Adrenal gland (tissue), 12 donors: ENCODE results near the gene CARS1. TPM values are rescaled to one million over a fixed set of nuclear protein-coding genes. Genes with fewer than 3 reads are reported as not detected.

Source experiments
- DNase-seq, 7 donors: peaks; one replicate each; pipeline ENCODE4 v3.0.0-alpha.2; 2019 to 2020
- H3K27ac ChIP-seq, 5 donors: fragments of 200-600 bp; sonication (generic) in 4 of 5; 1 replicate in 3 of 5; 2 replicates in 2 of 5; pipeline versions ENCODE4 v1.5.1 to v1.8.0; 2016 to 2020; ENCODE audit warnings: mild to moderate bottlenecking in 1 of 5
- H3K27me3 ChIP-seq: fragments of 200-600 bp; 2 replicates; pipeline ENCODE4 v1.8.0; 2021
- H3K36me3 ChIP-seq, 2 donors: fragments of 200-600 bp; replicated peaks in 1 of 2; 1 replicate in 1 of 2; 2 replicates in 1 of 2; pipeline versions ENCODE4 v1.5.1 to v1.8.0; 2018 to 2022
- H3K4me1 ChIP-seq, 2 donors: fragments of 200-600 bp; replicated peaks in 1 of 2; 1 replicate in 1 of 2; 2 replicates in 1 of 2; pipeline versions ENCODE4 v1.5.1 to v1.8.0; 2018 to 2021
- H3K4me3 ChIP-seq, 4 donors: fragments of 200-600 bp; sonication (generic) in 3 of 4; one replicate each; pipeline ENCODE4 v1.5.1; 2016 to 2018
- H3K9me3 ChIP-seq, 3 donors: fragments of 200-600 bp; sonication (generic) in 1 of 3; replicated peaks in 1 of 3; 1 replicate in 2 of 3; 2 replicates in 1 of 3; pipeline versions ENCODE4 v1.5.1 to v1.8.0; 2016 to 2021
- CTCF ChIP-seq, 6 experiments: fragments of 450-650 bp in 4 of 6; fragments of 200-600 bp in 2 of 6; sonication (generic) in 1 of 6; IDR thresholded peaks; 1 replicate in 5 of 6; 2 replicates in 1 of 6; pipeline versions ENCODE4 v1.5.1 to v1.8.0; 2016 to 2021; ENCODE audit warnings: antibody characterized with exemption in 6 of 6, mild to moderate bottlenecking in 2 of 6, moderate library complexity in 1 of 6
- POLR2A ChIP-seq, 2 donors: fragments of 450-650 bp; IDR thresholded peaks; one replicate each; pipeline ENCODE4 v1.6.1; 2017; ENCODE audit warnings: antibody characterized with exemption in 2 of 2, mild to moderate bottlenecking in 2 of 2, moderate library complexity in 1 of 2
- WGBS, 4 donors: extraction: QIAGEN DNeasy Blood & Tissue Kit in 2 of 4; methylation state at CpG; one replicate each; pipeline versions ENCODE4 v1.1.5 to v1.1.7; 2013 to 2017; 5-methylcytosine and 5-hydroxymethylcytosine counted together
- intact Hi-C, 2 donors: fragments of 100-400 bp; cut with DNase I; formaldehyde crosslinking; loops; one replicate each; pipeline versions ENCODE4 v1.14.1 to v1.15.0; 2022 to 2023
- polyA plus RNA-seq, 3 donors: library from polyadenylated mRNA; stranded (reverse); fragments of 200-250 nt in 2 of 3; fragments of 350-450 nt in 1 of 3; fragmentation: Illumina TruSeq in 1 of 3; extraction: RNeasy Lipid Tissue Mini Kit (QIAGEN cat#74804) in 1 of 3; gene quantifications; one replicate each; pipeline ENCODE4 v1.2.3, GENCODE V29; 2013 to 2014
- total RNA-seq, 9 donors: library from RNA; depleted of rRNA in 4 of 9; stranded (reverse); fragments of >200 nt in 4 of 9; fragments of 120-200 nt in 1 of 9; fragmentation: NEBNext Ultra II Directional in 1 of 9; extraction: Animal tissue kit (Norgen Biotek cat#: 25700) in 1 of 9; gene quantifications; one replicate each; pipeline versions ENCODE4 v1.1.0 to v1.2.4, GENCODE V29; 2013 to 2023
- donor health status: healthy with polysubstance abuse.
- donor health status: Bipolar disorder and iron deficiency.
- donor health status: DM: yes; HTN: yes; CAD: no.
- donor health status: DM: no; HTN: no; CAD: no.
- donor health status: DM: no; HTN: no; CAD: no.
- donor health status: DM: yes; HTN: yes; CAD: no.

Gene CARS1
- total and polyA plus RNA-seq, 12 donors, result 17.2 to 46.7 (median 31.5) TPM

DNA sequence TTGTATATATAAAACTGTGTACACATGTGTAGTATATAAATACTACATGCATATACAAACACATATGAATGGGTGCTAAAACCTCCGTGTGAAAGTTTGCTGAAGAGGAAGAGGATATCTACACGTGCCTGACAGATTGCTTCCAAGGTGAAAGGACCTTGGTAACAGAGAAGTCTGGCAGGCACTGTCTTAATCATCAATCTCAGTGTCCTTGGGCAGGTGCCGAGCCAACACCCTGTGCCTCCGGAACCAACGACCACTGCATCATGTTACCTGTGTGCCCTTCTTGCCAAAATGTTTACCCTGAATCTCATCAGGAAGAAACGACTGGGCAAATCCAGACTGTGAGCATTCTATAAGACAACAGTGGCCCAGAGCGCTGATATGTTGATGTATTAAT, 80.1 kb downstream of the CARS1 start:
- WGBS, 4 donors, result 50 to 57% (median 52%) methylated on average over 7 of the region's 7 CpGs
- no peak overlapping the region for H3K27ac ChIP-seq
- peaks cover 0 to 44% of the 10 kb centered on the region in 2 donors for H3K36me3 ChIP-seq
- no peak overlapping the region for H3K4me3 ChIP-seq
- no peaks in the 10 kb centered on the region for H3K27me3 ChIP-seq
- peak in 1 of 7 donors; percentile 38 for DNase-seq
- peaks cover 2% of the 10 kb centered on the region in 2 donors for H3K4me1 ChIP-seq
- TF ChIP-seq POLR2A (IDR thresholded peaks at IDR 0.05) (no peak), CTCF (IDR thresholded peaks at IDR 0.05) (no peak)
- no peaks in the 10 kb centered on the region for H3K9me3 ChIP-seq
- intact Hi-C loops, result no loop called here

- Histone ChIP-seq H3K27ac (no peak overlapping the region), H3K4me3 (no peak overlapping the region), H3K4me1 (no peaks in the 10 kb centered on the region), H3K36me3 (peaks cover 0 to 51% of the 10 kb centered on the region in 2 donors), H3K27me3 (no peaks in the 10 kb centered on the region), H3K9me3 (no peaks in the 10 kb centered on the region)
- no peak for DNase-seq
- intact Hi-C loops, result no loop called here
- whole genome bisulfite sequencing, 4 donors, result 88 to 90% (median 88%) methylated on average over 6 of the region's 6 CpGs
- TF ChIP-seq POLR2A (IDR thresholded peaks at IDR 0.05) (no peak), CTCF (IDR thresholded peaks at IDR 0.05) (no peak)
These were observed 80.7 kb downstream of the CARS1 start for GRCh38 chr11:2976294-2977063.

GRCh38 chr11:2975594-2975993, 81.6 kb downstream of the CARS1 start:
- Histone ChIP-seq H3K4me3 (no peak overlapping the region), H3K36me3 (peaks cover 0 to 60% of the 10 kb centered on the region in 2 donors), H3K27ac (no peak overlapping the region), H3K27me3 (no peaks in the 10 kb centered on the region), H3K9me3 (no peaks in the 10 kb centered on the region), H3K4me1 (no peaks in the 10 kb centered on the region)
- WGBS, 4 donors, result 82 to 87% (median 84%) methylated on average over 4 of the region's 4 CpGs
- DNase-seq, result peak in 1 of 7 donors; percentile 37
- no peak for TF ChIP-seq POLR2A (IDR thresholded peaks at IDR 0.05)
- TF ChIP-seq CTCF (IDR thresholded peaks at IDR 0.05), result peak in 5 of 6 experiments; percentile 22 to 50 (median 40)
- intact Hi-C loops, result no loop called here

DNA sequence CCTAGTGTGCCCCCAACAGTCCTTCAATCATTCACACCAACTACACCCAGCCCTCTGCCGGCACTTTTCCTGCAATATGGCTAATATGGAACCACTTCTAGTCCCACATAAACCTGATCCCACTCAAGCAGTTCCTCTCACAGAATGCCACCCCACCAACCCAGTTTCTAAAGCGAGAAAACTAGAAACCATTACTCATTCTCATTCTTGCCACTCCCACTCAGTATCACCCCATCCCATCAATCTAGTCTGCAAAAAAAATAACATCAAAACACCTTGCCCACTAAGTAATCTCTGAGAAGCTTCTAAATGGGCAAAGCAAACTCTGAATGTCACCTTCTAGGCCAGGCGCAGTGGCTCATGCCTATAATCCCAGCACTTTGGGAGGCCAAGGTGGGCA, 83.0 kb downstream of the CARS1 start:
- H3K4me3 ChIP-seq, result no peak overlapping the region
- H3K9me3 ChIP-seq, result no peaks in the 10 kb centered on the region
- H3K4me1 ChIP-seq, result no peaks in the 10 kb centered on the region
- no peak overlapping the region for H3K27ac ChIP-seq
- intact Hi-C loops, result no loop called here
- no peaks in the 10 kb centered on the region for H3K27me3 ChIP-seq
- no peak for TF ChIP-seq POLR2A (IDR thresholded peaks at IDR 0.05)
- TF ChIP-seq CTCF (IDR thresholded peaks at IDR 0.05), result no peak
- DNase-seq, result no peak
- 91 to 100% (median 96%) methylated on average over 3 of the region's 3 CpGs for WGBS, 4 donors
- H3K36me3 ChIP-seq, result peaks cover 0 to 73% of the 10 kb centered on the region in 2 donors
